Activated T-helper 1 cell treated with Interleukin-2 at 50 U/mL for 16 hours (primary cell): ENCODE data around the gene TLX3.

Source experiments
- DNase-seq: peaks from one replicate; pipeline ENCODE4 v3.0.0-alpha.2; 2020; ENCODE audit warnings: low read depth

TLX3 gene

GRCh38 chr5:171306166-171306565 is 2.9 kb upstream of the TLX3 start:
- DNase-seq: no peak

- no peak for DNase-seq
These were observed 2.1 kb upstream of the TLX3 start for GRCh38 chr5:171306781-171307591.

- no peak for DNase-seq
These were observed 1.1 kb upstream of the TLX3 start for GRCh38 chr5:171307789-171308452.

- DNase-seq: no peak
These were observed 496 bp downstream of the TLX3 start for GRCh38 chr5:171309276-171310211.

GRCh38 chr5:171310212-171310818 is 1.3 kb downstream of the TLX3 start:
- no peak for DNase-seq

DNA sequence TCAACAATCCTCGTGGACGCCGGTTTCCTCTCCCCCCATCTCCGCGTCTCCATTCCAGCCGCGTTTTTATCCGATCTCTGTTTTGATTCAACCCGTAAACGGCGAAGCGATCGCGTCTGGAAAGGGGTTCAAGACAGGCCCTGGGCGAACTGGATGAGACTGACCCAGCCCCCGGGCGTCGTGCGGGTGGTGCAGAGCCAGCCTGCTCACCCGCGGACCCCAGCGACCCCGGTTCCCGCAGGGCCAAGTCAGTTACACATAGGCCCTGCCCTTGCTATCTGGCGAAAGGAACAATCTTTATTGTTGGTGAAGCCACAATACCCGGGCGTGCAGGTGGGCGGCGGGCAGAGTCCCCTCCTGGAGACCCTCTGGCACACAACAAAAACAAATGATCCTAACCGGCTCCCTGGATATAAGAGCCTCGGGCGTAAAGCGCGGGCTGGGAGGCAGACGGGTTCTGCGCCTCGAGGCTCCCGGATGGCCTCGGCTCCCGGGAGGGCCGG is 1.8 kb downstream of the TLX3 start:
- DNase-seq: no peak

DNA sequence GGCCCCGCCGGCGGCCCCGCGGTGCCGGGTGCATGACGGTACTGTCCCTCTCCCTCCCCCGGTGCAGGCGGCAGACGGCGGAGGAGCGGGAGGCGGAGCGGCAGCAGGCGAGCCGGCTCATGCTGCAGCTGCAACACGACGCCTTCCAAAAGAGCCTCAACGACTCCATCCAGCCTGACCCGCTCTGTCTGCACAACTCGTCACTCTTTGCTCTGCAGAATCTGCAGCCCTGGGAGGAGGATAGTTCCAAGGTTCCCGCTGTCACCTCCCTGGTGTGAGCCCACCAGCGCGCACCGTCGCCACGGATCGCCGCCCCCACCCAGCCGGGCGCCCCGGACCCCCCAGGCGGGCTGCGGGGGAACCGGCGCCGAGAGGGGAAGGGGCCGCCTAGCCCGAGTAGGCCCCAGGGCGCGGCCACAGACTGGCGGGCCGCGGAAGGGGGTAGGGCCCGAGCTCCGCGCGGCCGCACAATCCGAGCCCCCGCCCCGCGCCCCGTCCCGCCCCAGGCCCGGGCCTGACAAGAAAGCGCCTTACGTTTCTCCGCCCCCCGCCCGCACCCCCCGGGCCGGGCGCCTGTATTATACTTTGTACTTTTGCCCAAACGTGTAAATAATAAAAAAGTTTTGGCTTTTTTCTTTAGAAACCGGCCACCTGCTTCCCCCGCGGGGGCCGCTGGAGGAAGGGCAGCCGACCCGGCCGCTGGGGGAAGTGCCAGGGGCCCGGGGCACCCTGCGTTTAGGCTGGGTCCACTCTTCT is 2.5 kb downstream of the TLX3 start:
- no peak for DNase-seq

- DNase-seq: no peak
These were observed 3.3 kb downstream of the TLX3 start for GRCh38 chr5:171312129-171312974.

GRCh38 chr5:171313481-171314206 is 4.6 kb downstream of the TLX3 start:
- no peak for DNase-seq

- DNase-seq: no peak
These were observed 5.8 kb downstream of the TLX3 start for GRCh38 chr5:171314728-171315385.

GRCh38 chr5:171315386-171315891 is 6.4 kb downstream of the TLX3 start:
- no peak for DNase-seq

GRCh38 chr5:171315925-171316257 is 6.8 kb downstream of the TLX3 start:
- no peak for DNase-seq

- DNase-seq: no peak
These were observed 7.4 kb downstream of the TLX3 start for GRCh38 chr5:171316258-171317121.

GRCh38 chr5:171317230-171317629 is 8.2 kb downstream of the TLX3 start:
- DNase-seq: no peak

DNA sequence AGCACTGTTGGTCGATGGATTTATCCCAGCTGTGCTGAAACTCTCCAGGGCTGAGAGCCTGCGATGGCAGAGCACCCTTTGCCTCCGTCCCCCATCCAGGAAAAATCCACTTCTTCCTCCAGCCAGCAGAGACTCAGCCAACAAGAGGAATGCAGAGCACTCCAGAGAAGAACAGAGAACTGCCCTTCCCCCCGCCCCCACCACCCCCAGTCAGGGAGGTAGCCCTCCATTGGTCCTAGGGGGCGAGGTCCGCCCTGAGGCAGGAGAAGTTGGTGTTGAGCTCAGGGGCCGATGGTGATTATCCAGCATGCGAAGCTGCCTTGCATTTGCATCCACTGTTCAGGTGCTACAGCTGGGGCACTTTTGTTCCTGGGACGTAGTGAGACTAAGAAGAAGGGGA is 9.0 kb downstream of the TLX3 start:
- DNase-seq: no peak

DNA sequence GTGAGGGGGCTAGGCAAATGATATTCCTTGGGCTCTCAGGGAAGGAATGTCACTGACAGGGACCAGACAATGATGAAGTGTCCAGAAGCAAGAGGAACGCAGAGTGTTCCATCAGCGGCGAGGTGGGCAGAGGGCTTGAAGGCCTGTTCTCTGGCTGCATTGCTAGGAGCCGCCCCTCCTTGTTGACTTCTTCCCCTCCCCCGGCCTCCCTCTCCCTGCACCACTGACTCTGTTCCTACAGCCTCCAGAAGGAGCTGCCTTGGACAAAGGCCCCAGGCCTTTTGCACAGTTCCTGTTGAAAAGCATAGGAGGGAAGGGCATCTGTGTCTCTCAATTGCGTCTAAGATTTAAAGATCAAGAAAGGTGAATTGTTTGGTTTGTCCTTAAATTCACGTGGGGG is 12.4 kb downstream of the TLX3 start:
- DNase-seq: no peak

- DNase-seq: no peak
These were observed 13.5 kb downstream of the TLX3 start for GRCh38 chr5:171322527-171322926.

DNA sequence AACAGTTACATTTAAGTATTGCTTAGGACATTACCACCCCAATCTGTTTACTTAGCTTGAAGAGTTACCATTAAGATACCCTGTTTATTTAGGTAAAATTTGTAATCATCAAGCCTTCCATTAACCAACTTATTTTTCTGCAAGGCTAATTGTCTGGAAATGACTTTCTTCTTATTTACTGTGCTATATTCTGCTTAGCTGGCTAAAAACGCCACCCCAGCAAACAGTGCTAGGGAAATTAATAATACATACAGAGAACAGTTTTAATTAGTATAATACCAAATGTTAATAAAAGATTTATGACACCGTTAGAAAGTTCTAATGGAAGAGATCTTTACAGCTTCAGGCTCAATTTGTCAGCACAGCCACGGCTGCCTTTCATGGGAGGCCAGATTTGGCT is 14.0 kb downstream of the TLX3 start:
- DNase-seq: no peak
